Peyer's patch (tissue), 4 donors: Measurements from ENCODE around the gene NECTIN3.

ENCODE experiments used
- CTCF ChIP-seq, 6 experiments: fragments of 450-650 bp in 4 of 6; fragments of 200-600 bp in 2 of 6; sonication (generic) in 1 of 6; IDR thresholded peaks; one replicate each; pipeline ENCODE4 v1.5.1; 2017 to 2019; ENCODE audit warnings: antibody characterized with exemption in 6 of 6, mild to moderate bottlenecking in 3 of 6, moderate library complexity in 1 of 6
- POLR2A ChIP-seq, 2 donors: fragments of 450-650 bp; IDR thresholded peaks; one replicate each; pipeline ENCODE4 v1.5.1; 2017; ENCODE audit warnings: antibody characterized with exemption in 2 of 2, mild to moderate bottlenecking in 2 of 2, moderate library complexity in 2 of 2

GRCh38 chr3:111068574-111068973 lies 3.0 kb upstream of the NECTIN3 start:
- TF ChIP-seq CTCF (IDR thresholded peaks at IDR 0.05) = no peak
- no peak for TF ChIP-seq POLR2A (IDR thresholded peaks at IDR 0.05)
